Measurements from ENCODE around the gene UGT3A2.
"Not testable (repeated sequence)": the region's sequence is repeated elsewhere in the genome, so short reads cannot be mapped to it uniquely, and the experiment has no call there.

Gene UGT3A2

DNA sequence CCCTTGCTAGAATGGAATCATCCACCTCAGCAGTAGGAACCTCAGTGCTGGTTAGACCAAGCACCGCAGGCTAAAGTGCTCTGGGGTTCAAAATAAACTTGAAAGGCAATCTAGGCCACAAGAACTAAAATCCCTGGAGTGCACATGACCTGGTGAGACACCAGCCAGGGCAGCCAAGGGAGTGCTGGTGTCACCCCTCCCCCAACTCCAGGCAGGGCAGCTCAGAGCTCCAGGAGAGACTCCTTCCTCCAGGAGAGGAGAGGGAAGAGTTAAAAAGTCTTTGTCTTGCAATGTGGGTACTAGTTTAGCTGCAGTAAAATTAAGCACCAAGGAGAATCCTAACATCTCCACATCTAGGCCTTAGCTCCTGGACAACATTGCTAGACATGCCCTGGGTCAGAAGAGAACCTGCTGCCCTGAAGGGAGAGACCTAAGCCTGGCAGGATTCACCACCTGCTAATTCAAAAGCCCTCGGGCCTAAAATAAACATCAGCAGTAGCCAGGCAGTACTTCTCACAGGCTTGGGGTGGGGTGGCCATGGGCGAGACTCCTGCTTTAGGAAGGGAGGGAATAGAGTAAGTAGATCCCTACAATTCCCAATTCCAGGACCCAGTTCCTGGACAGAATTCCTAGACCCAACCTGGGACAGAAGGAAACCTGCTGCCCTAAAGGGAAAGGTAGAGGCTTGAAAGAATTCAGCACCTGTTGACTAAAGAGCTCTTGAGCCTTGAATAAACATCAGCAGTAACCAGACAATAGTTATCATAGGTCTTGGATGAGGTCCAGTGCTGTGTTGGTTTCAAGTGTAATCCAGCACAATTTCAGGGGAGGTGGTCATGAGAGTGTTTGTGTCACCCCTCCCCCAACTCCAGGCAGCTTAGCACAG lies 25.8 kb downstream of the UGT3A2 start:
- no peak for DNase-seq (ENCODE audit: low read depth)
- no peak overlapping the region for H3K4me3 ChIP-seq (ENCODE audit: low read depth, low read length)
- TF ChIP-seq CTCF (conservative IDR thresholded peaks at IDR 0.05; ENCODE audit: low read depth, low read length), result no peak

- TF ChIP-seq CTCF (conservative IDR thresholded peaks at IDR 0.05; ENCODE audit: low read depth, low read length), result no peak
- H3K4me3 ChIP-seq (ENCODE audit: low read depth, low read length), result no peak overlapping the region
- no peak for DNase-seq (ENCODE audit: low read depth)
Observed at GRCh38 chr5:36035696-36036095, 31.0 kb downstream of the UGT3A2 start.

GRCh38 chr5:36034536-36035134 lies 32.0 kb downstream of the UGT3A2 start:
- not testable (repeated sequence) for DNase-seq (ENCODE audit: low read depth); H3K4me3 ChIP-seq (ENCODE audit: low read depth, low read length)

DNA sequence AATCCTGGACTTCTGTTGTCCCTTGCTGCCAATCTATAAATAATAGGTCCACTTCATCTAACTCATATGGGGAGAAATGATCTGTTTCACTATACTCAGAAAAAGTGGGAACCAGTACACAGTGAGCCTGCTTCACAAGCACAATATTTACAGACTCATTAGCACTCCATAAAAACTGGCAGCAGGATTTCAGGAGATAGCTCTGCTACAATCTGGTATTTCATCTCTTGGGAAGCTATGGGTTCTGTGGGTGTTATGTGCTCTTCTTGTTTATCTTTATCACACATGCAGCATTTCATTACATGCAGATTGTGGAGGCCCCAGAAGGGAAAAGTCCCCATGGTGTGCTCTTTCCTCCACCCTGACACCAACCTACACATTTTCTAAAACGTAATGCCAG lies 33.2 kb downstream of the UGT3A2 start:
- no peak overlapping the region for H3K4me3 ChIP-seq (ENCODE audit: low read depth, low read length)
- TF ChIP-seq CTCF (conservative IDR thresholded peaks at IDR 0.05; ENCODE audit: low read depth, low read length), result no peak
- DNase-seq (ENCODE audit: low read depth), result no peak

DNA sequence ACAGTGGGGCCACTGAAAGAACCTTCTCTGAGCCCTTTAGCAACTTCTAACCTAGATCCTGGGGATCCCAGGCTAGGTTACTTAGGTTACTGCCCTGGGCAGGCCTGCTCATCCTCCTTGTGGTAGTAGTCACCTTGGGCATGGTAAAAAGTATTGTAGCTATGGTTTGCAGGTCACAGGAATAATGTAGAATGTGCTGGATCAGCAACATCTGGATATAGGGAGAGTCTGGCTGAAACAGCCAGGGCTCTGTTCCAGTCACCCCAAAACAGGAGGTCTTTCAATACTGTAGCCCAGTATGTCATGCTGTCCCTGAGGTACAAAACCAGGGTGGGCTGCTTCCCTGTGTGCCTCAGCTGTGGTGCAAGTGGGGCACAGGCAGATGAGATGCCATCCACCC lies 33.6 kb downstream of the UGT3A2 start:
- no peak overlapping the region for H3K4me3 ChIP-seq (ENCODE audit: low read depth, low read length)
- no peak for DNase-seq (ENCODE audit: low read depth)
- no peak for TF ChIP-seq CTCF (conservative IDR thresholded peaks at IDR 0.05; ENCODE audit: low read depth, low read length)

GRCh38 chr5:36031223-36031622 lies 35.5 kb downstream of the UGT3A2 start:
- no peak for DNase-seq (ENCODE audit: low read depth)

DNA sequence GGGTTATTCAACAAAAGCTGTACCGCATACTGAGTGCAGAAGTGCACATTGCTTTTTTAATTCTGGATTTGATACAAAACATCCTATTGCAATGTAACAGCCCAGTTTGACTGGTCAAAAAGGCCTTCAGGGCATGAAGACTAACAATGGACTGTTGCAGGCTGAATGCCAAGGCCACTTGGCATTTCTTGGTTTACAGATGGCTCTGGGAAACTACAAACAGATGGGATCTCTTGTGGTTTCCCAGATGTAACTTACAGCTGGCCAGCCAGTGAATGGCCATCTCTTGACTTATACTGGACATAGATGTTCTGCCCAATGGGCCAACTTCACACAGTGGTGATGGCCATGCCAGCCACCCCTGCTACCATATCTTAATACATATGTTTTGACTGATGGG lies 36.8 kb downstream of the UGT3A2 start:
- TF ChIP-seq CTCF (conservative IDR thresholded peaks at IDR 0.05; ENCODE audit: low read depth, low read length), result no peak

More at GRCh38 chr5:36031223-36031622, 35.5 kb downstream of the UGT3A2 start:
- TF ChIP-seq CTCF (conservative IDR thresholded peaks at IDR 0.05; ENCODE audit: low read depth, low read length), result no peak
- no peak overlapping the region for H3K4me3 ChIP-seq (ENCODE audit: low read depth, low read length)

More for the DNA sequence above, 36.8 kb downstream of the UGT3A2 start:
- H3K4me3 ChIP-seq (ENCODE audit: low read depth, low read length), result no peak overlapping the region
- DNase-seq (ENCODE audit: low read depth), result no peak
